OCI-LY1 (cell line): ENCODE measurements around the gene CDC42EP3.

Experiments
- EZH2 ChIP-seq: fragments of 200-600 bp; sonication (generic), shearing (Covaris generic); IDR thresholded peaks from 2 replicates; pipeline ENCODE4 v1.8.0; 2017; ENCODE audit warnings: borderline replicate concordance, mixed run types, mild to moderate bottlenecking, antibody characterized with exemption, low read length, moderate library complexity, mixed read lengths
- TF ChIP-seq, protein P1 (sequence below): fragments of 200-600 bp; sonication (generic), shearing (Covaris generic); IDR thresholded peaks from 2 replicates; pipeline ENCODE4 v1.5.1; 2017; ENCODE audit warnings: mild to moderate bottlenecking, antibody characterized with exemption, low read length, moderate library complexity, mixed read lengths

DNA sequence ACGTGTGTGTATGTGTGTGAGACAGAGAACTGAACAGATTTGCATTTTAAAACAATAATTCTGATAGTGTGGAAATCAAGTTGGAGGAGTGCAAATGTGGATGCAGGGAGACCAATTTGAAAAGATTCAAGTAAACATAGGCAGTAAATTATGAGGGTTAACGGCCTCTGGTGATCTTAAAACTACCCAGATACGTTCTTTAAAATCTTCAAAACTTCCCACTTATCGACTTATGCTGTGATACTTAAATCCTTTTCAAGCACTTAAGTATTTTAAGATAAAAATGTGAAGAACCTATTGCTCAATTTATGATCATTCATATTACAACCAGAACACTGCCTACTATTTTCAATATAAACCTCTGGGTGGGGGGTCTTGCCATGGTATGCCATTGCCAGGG is 37.7 kb upstream of the CDC42EP3 start:
- TF ChIP-seq, protein P1, sequence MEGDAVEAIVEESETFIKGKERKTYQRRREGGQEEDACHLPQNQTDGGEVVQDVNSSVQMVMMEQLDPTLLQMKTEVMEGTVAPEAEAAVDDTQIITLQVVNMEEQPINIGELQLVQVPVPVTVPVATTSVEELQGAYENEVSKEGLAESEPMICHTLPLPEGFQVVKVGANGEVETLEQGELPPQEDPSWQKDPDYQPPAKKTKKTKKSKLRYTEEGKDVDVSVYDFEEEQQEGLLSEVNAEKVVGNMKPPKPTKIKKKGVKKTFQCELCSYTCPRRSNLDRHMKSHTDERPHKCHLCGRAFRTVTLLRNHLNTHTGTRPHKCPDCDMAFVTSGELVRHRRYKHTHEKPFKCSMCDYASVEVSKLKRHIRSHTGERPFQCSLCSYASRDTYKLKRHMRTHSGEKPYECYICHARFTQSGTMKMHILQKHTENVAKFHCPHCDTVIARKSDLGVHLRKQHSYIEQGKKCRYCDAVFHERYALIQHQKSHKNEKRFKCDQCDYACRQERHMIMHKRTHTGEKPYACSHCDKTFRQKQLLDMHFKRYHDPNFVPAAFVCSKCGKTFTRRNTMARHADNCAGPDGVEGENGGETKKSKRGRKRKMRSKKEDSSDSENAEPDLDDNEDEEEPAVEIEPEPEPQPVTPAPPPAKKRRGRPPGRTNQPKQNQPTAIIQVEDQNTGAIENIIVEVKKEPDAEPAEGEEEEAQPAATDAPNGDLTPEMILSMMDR: no peak
- no peak for TF ChIP-seq EZH2
